Measurements from ENCODE around the gene CYREN.

CYREN gene

GRCh38 chr7:135195968-135196629 lies 25.6 kb upstream of the CYREN start:
- no peak for DNase-seq

- no peak for DNase-seq
Measured at GRCh38 chr7:135195156-135195555, 24.6 kb upstream of the CYREN start.

GRCh38 chr7:135194494-135195095 lies 24.1 kb upstream of the CYREN start:
- DNase-seq, result no peak

- no peak for DNase-seq
Measured at GRCh38 chr7:135193615-135194081, 23.1 kb upstream of the CYREN start.

- no peak for DNase-seq
Measured at GRCh38 chr7:135192914-135193536, 22.5 kb upstream of the CYREN start.

GRCh38 chr7:135190703-135191102 lies 20.2 kb upstream of the CYREN start:
- no peak for DNase-seq

- DNase-seq, result no peak
Measured at GRCh38 chr7:135189961-135190360, 19.5 kb upstream of the CYREN start.

GRCh38 chr7:135189221-135189662 lies 18.7 kb upstream of the CYREN start:
- no peak for DNase-seq

GRCh38 chr7:135188298-135188984 lies 17.9 kb upstream of the CYREN start:
- no peak for DNase-seq

- no peak for DNase-seq
Measured at GRCh38 chr7:135186841-135187253, 16.3 kb upstream of the CYREN start.

- DNase-seq, result no peak
Measured at GRCh38 chr7:135186261-135186540, 15.7 kb upstream of the CYREN start.

- no peak for DNase-seq
Measured at GRCh38 chr7:135185471-135186260, 15.2 kb upstream of the CYREN start.

GRCh38 chr7:135184254-135184841 lies 13.8 kb upstream of the CYREN start:
- no peak for DNase-seq

GRCh38 chr7:135183478-135183877 lies 13.0 kb upstream of the CYREN start:
- DNase-seq, result no peak

- no peak for DNase-seq
Measured at GRCh38 chr7:135181929-135182678, 11.6 kb upstream of the CYREN start.

GRCh38 chr7:135181261-135181928 lies 10.9 kb upstream of the CYREN start:
- no peak for DNase-seq

GRCh38 chr7:135180122-135180521 lies 9.6 kb upstream of the CYREN start:
- no peak for DNase-seq

GRCh38 chr7:135179321-135179925 lies 8.9 kb upstream of the CYREN start:
- no peak for DNase-seq

- DNase-seq, result no peak
Measured at GRCh38 chr7:135178364-135178763, 7.9 kb upstream of the CYREN start.

- DNase-seq, result no peak
Measured at GRCh38 chr7:135177028-135177696, 6.7 kb upstream of the CYREN start.
